Ectodermal cell (in vitro differentiated cells): ENCODE measurements around the gene PSMA3.

Experiments
- H3K27ac ChIP-seq: 2 replicates; pipeline ENCODE4 v1.7.0; 2013; ENCODE audit warnings: mild to moderate bottlenecking, low read depth, low read length; ENCODE audit not compliant: insufficient read depth, poor library complexity, severe bottlenecking
- H3K27me3 ChIP-seq: 2 replicates; pipeline ENCODE4 v1.7.0; 2013; ENCODE audit warnings: mild to moderate bottlenecking, low read length; ENCODE audit not compliant: insufficient read depth, control insufficient read depth, poor library complexity, severe bottlenecking
- H3K36me3 ChIP-seq: one replicate; pipeline ENCODE4 v1.7.0; 2013; ENCODE audit warnings: low read length; ENCODE audit not compliant: control insufficient read depth, insufficient read depth
- H3K4me1 ChIP-seq: one replicate; pipeline ENCODE4 v1.7.0; 2013; ENCODE audit warnings: low read length; ENCODE audit not compliant: control insufficient read depth, insufficient read depth
- H3K4me3 ChIP-seq: 2 replicates; pipeline ENCODE4 v1.7.0; 2013; ENCODE audit warnings: low read depth, low read length, control low read depth; ENCODE audit not compliant: insufficient read depth
- H3K9me3 ChIP-seq: 2 replicates; pipeline ENCODE4 v1.7.0; 2013; ENCODE audit warnings: mild to moderate bottlenecking, low read length, moderate library complexity; ENCODE audit not compliant: control insufficient read depth
- WGBS, 2 experiments: methylation state at CpG; one replicate each; pipeline ENCODE4 v1.1.7; 2013; ENCODE audit warnings: missing lambda C conversion rate in 2 of 2; 5-methylcytosine and 5-hydroxymethylcytosine counted together

Gene PSMA3

GRCh38 chr14:58298477-58299400, 54.1 kb downstream of the PSMA3 start, which contains the start of gene ARID4A:
Gene ARID4A (plus strand): TSS chr14:58298555. CDS start chr14:58299855, 1,300 bp downstream.
- Histone ChIP-seq H3K36me3 (peaks cover 26% of the 10 kb centered on the region), H3K27me3 (no peaks in the 10 kb centered on the region), H3K4me3 (peak within 1 kb of the TSS; percentile 83), H3K4me1 (peaks cover 3% of the 10 kb centered on the region), H3K9me3 (no peaks in the 10 kb centered on the region), H3K27ac (peak within 1 kb of the TSS; percentile 99)
- 0% methylated on average over 70 to 77 of the region's 79 CpGs for WGBS, 2 experiments

GRCh38 chr14:58299401-58300330, 55.0 kb downstream of the PSMA3 start:
- 6 to 7% methylated on average over 48 of the region's 48 CpGs for WGBS, 2 experiments
- no peaks in the 10 kb centered on the region for H3K27me3 ChIP-seq
- H3K4me3 ChIP-seq: peak overlapping the region; percentile 83
- peaks cover 17% of the 10 kb centered on the region for H3K36me3 ChIP-seq
- peaks cover 3% of the 10 kb centered on the region for H3K4me1 ChIP-seq
- H3K27ac ChIP-seq: peak overlapping the region; percentile 44
- H3K9me3 ChIP-seq: no peaks in the 10 kb centered on the region

- WGBS, 2 experiments: 92 to 95% methylated on average over 3 of the region's 3 CpGs
- peaks cover 3% of the 10 kb centered on the region for H3K4me1 ChIP-seq
- H3K27me3 ChIP-seq: no peaks in the 10 kb centered on the region
- peaks cover 16% of the 10 kb centered on the region for H3K36me3 ChIP-seq
- H3K9me3 ChIP-seq: no peaks in the 10 kb centered on the region
- H3K27ac ChIP-seq: no peak overlapping the region
- no peak overlapping the region for H3K4me3 ChIP-seq
Measured at GRCh38 chr14:58301416-58301815, 56.8 kb downstream of the PSMA3 start.

- Histone ChIP-seq H3K36me3 (peaks cover 16% of the 10 kb centered on the region), H3K4me1 (no peaks in the 10 kb centered on the region), H3K27ac (no peak overlapping the region), H3K4me3 (no peak overlapping the region), H3K9me3 (no peaks in the 10 kb centered on the region), H3K27me3 (no peaks in the 10 kb centered on the region)
- 90 to 97% methylated on average over 2 of the region's 2 CpGs for WGBS, 2 experiments
Measured at GRCh38 chr14:58305730-58306129, 61.1 kb downstream of the PSMA3 start.

- Histone ChIP-seq H3K4me1 (no peaks in the 10 kb centered on the region), H3K27me3 (no peaks in the 10 kb centered on the region), H3K36me3 (peaks cover 7% of the 10 kb centered on the region), H3K9me3 (no peaks in the 10 kb centered on the region), H3K4me3 (no peak overlapping the region), H3K27ac (no peak overlapping the region)
- WGBS, 2 experiments: 93 to 96% methylated on average over 6 of the region's 8 CpGs
Measured at GRCh38 chr14:58307597-58308316, 63.1 kb downstream of the PSMA3 start.

- 76 to 90% methylated on average over 2 of the region's 2 CpGs for whole genome bisulfite sequencing, 2 experiments
- Histone ChIP-seq H3K27me3 (no peaks in the 10 kb centered on the region), H3K4me3 (no peak overlapping the region), H3K27ac (no peak overlapping the region), H3K36me3 (peaks cover 4% of the 10 kb centered on the region), H3K9me3 (no peaks in the 10 kb centered on the region), H3K4me1 (no peaks in the 10 kb centered on the region)
Measured at GRCh38 chr14:58309086-58309485, 64.4 kb downstream of the PSMA3 start.

GRCh38 chr14:58313699-58314098, 69.1 kb downstream of the PSMA3 start:
- Histone ChIP-seq H3K27ac (no peak overlapping the region), H3K27me3 (no peaks in the 10 kb centered on the region), H3K9me3 (no peaks in the 10 kb centered on the region), H3K4me3 (no peak overlapping the region), H3K4me1 (no peaks in the 10 kb centered on the region), H3K36me3 (no peaks in the 10 kb centered on the region)
- 86 to 93% methylated on average over 1 of the region's 1 CpG for WGBS, 2 experiments

- Histone ChIP-seq H3K27ac (no peak overlapping the region), H3K36me3 (no peaks in the 10 kb centered on the region)
Measured at GRCh38 chr14:58315606-58316005, 71.0 kb downstream of the PSMA3 start.

More at GRCh38 chr14:58315606-58316005, 71.0 kb downstream of the PSMA3 start:
- Histone ChIP-seq H3K9me3 (no peaks in the 10 kb centered on the region), H3K4me3 (no peak overlapping the region), H3K4me1 (no peaks in the 10 kb centered on the region), H3K27me3 (no peaks in the 10 kb centered on the region)
- 100% methylated on average over 1 of the region's 1 CpG for WGBS, 2 experiments
